Lower leg skin (tissue), 4 donors: Measurements from ENCODE around the gene TES. TPM values are rescaled to one million over a fixed set of nuclear protein-coding genes. Genes with fewer than 3 reads are reported as not detected.

ENCODE experiments used
- DNase-seq, 2 donors: peaks; one replicate each; pipeline ENCODE4 v3.0.0-alpha.2; 2019; ENCODE audit warnings: low spot score in 2 of 2
- H3K4me3 ChIP-seq: fragments of 200-600 bp; sonication (generic); 2 replicates; pipeline ENCODE4 v1.5.1; 2017; ENCODE audit warnings: mild to moderate bottlenecking, low read depth; ENCODE audit not compliant: poor library complexity, severe bottlenecking
- POLR2A ChIP-seq, 2 donors: fragments of 450-650 bp; IDR thresholded peaks; one replicate each; pipeline ENCODE4 v1.6.1; 2016 to 2017; ENCODE audit warnings: antibody characterized with exemption in 2 of 2, mild to moderate bottlenecking in 1 of 2, moderate library complexity in 1 of 2
- WGBS, 2 donors: methylation state at CpG; one replicate each; pipeline ENCODE4 v1.1.5; 2018; 5-methylcytosine and 5-hydroxymethylcytosine counted together
- intact Hi-C: fragments of 100-400 bp; cut with DNase I; formaldehyde crosslinking; loops from one replicate; pipeline ENCODE4 v1.15.0; 2023; ENCODE audit warnings: low total_unique reads
- total RNA-seq, 4 donors: library from RNA; depleted of rRNA; stranded (reverse); fragments of >200 nt; gene quantifications; one replicate each; pipeline ENCODE4 v1.1.0, GENCODE V29; 2016
- TF ChIP-seq, protein P1 (sequence below), 3 donors: fragments of 450-650 bp; IDR thresholded peaks; one replicate each; pipeline ENCODE4 v1.5.1; 2016; ENCODE audit warnings: antibody characterized with exemption in 3 of 3, mild to moderate bottlenecking in 3 of 3, moderate library complexity in 2 of 3

TES gene
- total RNA-seq, 4 donors from 2014 or later = 34.1 to 61.5 (median 46.5) TPM

- DNase-seq = no peak
- TF ChIP-seq, protein P1, sequence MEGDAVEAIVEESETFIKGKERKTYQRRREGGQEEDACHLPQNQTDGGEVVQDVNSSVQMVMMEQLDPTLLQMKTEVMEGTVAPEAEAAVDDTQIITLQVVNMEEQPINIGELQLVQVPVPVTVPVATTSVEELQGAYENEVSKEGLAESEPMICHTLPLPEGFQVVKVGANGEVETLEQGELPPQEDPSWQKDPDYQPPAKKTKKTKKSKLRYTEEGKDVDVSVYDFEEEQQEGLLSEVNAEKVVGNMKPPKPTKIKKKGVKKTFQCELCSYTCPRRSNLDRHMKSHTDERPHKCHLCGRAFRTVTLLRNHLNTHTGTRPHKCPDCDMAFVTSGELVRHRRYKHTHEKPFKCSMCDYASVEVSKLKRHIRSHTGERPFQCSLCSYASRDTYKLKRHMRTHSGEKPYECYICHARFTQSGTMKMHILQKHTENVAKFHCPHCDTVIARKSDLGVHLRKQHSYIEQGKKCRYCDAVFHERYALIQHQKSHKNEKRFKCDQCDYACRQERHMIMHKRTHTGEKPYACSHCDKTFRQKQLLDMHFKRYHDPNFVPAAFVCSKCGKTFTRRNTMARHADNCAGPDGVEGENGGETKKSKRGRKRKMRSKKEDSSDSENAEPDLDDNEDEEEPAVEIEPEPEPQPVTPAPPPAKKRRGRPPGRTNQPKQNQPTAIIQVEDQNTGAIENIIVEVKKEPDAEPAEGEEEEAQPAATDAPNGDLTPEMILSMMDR (IDR thresholded peaks at IDR 0.05) = no peak
- no peak for TF ChIP-seq POLR2A (IDR thresholded peaks at IDR 0.05)
- H3K4me3 ChIP-seq = no peak overlapping the region
- intact Hi-C loops = loop anchor here (5.0 to 10.0 kb wide), 3 partner anchors 245 to 548 kb away; partner anchors contain the start of gene CAV1
- 71 to 83% methylated on average over 3 of the region's 3 CpGs for WGBS, 2 donors
These were observed 46.8 kb downstream of the TES start for GRCh38 chr7:116257156-116257555.

- H3K4me3 ChIP-seq = no peak overlapping the region
- intact Hi-C loops = loop anchor here (2.0 to 10.0 kb wide), 4 partner anchors 244 to 546 kb away; partner anchors contain the start of gene CAV1
- 1 to 2% methylated on average over 2 of the region's 2 CpGs for WGBS, 2 donors
- no peak for DNase-seq
- TF ChIP-seq, protein P1 (IDR thresholded peaks at IDR 0.05) = peak in 1 of 3 donors; percentile 57
- TF ChIP-seq POLR2A (IDR thresholded peaks at IDR 0.05) = no peak
These were observed 48.4 kb downstream of the TES start for GRCh38 chr7:116258734-116259133.

GRCh38 chr7:116259156-116259870 is 49.0 kb downstream of the TES start:
- no peak for DNase-seq
- WGBS, 2 donors = 49 to 58% methylated on average over 5 of the region's 5 CpGs
- TF ChIP-seq POLR2A (IDR thresholded peaks at IDR 0.05) = no peak
- TF ChIP-seq, protein P1 (IDR thresholded peaks at IDR 0.05) = no peak
- intact Hi-C loops = loop anchor here (2.0 to 10.0 kb wide), 4 partner anchors 243 to 545 kb away; partner anchors contain the start of gene CAV1
- H3K4me3 ChIP-seq = no peak overlapping the region

GRCh38 chr7:116259871-116260440 is 49.6 kb downstream of the TES start:
- no peak overlapping the region for H3K4me3 ChIP-seq
- no peak for DNase-seq
- TF ChIP-seq, protein P1 (IDR thresholded peaks at IDR 0.05) = no peak
- no peak for TF ChIP-seq POLR2A (IDR thresholded peaks at IDR 0.05)
- 50 to 51% methylated on average over 5 of the region's 5 CpGs for WGBS, 2 donors
- intact Hi-C loops = loop anchor here (2.0 to 10.0 kb wide), 4 partner anchors 242 to 545 kb away; partner anchors contain the start of gene CAV1

DNA sequence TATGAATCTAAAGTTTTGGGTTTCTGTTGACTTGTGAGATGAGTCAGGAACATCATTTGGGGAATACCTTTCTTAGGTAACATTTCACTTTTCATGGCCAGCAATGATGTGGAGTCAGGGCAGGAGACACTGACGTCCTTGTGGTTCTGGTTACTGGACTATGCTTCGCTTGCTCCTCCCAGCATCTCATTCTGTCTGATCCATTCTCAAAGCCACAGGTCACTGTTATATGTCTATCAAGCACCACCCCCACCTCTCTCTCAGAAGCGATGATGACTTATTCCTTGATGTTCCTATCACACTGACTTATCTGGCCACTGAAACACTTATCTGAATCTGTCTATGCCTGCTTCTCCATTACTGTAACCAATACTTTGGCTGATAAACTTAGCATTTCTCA is 51.6 kb downstream of the TES start:
- TF ChIP-seq POLR2A (IDR thresholded peaks at IDR 0.05) = no peak
- TF ChIP-seq, protein P1 (IDR thresholded peaks at IDR 0.05) = no peak
- intact Hi-C loops = no loop called here
- WGBS, 2 donors = 85 to 91% methylated on average over 3 of the region's 3 CpGs
- H3K4me3 ChIP-seq = no peak overlapping the region
- no peak for DNase-seq
